HCT116 (cell line): Measurements from ENCODE around the gene FAM163B. TPM values are rescaled to one million over a fixed set of nuclear protein-coding genes. Genes with fewer than 3 reads are reported as not detected.

Experiments used
- ATAC-seq: fragments of 200-7000 bp; cut with Tn5 transposase; 2 replicates; pipeline ENCODE4 v1.9.1; 2020; ENCODE audit warnings: mild to moderate bottlenecking, moderate library complexity
- BruUV-seq: library from RNA; stranded (reverse); fragments of 400-500 nt; replicated peaks from 2 replicates; lab custom pipeline; 2021; lab: Mats Ljungman, UMichigan
- CTCF ChIA-PET: fragments of 300-600 bp; sonication (Branson Sonifier 250); formaldehyde crosslinking; loops from one replicate; lab custom pipeline; 2021; ENCODE audit warnings: antibody characterized with exemption; lab: Charles Lee
- POLR2A ChIA-PET: fragments of 300-600, 350-600 bp; sonication (Branson Sonifier 250); formaldehyde crosslinking; loops from one replicate; lab custom pipeline; 2021; ENCODE audit warnings: antibody characterized with exemption; lab: Charles Lee
- RAD21 ChIA-PET, 2 experiments: fragments of 300-600 bp; sonication (Branson Sonifier 250); formaldehyde crosslinking; loops; one replicate each; lab custom pipeline; 2023; ENCODE audit warnings: low total read pairs in 2 of 2; ENCODE audit not compliant: uncharacterized antibody in 2 of 2, unreplicated experiment in 2 of 2, low non-redundant PET in 1 of 2; lab: Charles Lee
- DNase-seq: peaks from one replicate; pipeline ENCODE4 v3.0.0-alpha.2; 2010; ENCODE audit warnings: low read depth, low spot score
- H2AFZ ChIP-seq: fragments of 200-600 bp; shearing (Covaris generic), sonication (generic); 2 replicates; pipeline ENCODE4 v1.6.1; 2017; ENCODE audit warnings: low read depth, mixed run types, mixed read lengths, antibody characterized with exemption, low read length; ENCODE audit not compliant: poor library complexity, severe bottlenecking
- H3K27ac ChIP-seq: 2 replicates; pipeline ENCODE4 v1.5.1; 2012; ENCODE audit warnings: low read depth, low read length
- H3K27me3 ChIP-seq: fragments of 200-600 bp; sonication (generic); 2 replicates; pipeline ENCODE4 v1.6.1; 2016; ENCODE audit warnings: mixed run types, low read length, mixed read lengths; ENCODE audit not compliant: insufficient read depth
- H3K36me3 ChIP-seq, 2 experiments: fragments of 200-500 bp in 1 of 2; fragments of 200-600 bp in 1 of 2; sonication (Bioruptor generic) in 1 of 2; sonication (generic) in 1 of 2; 2 replicates each; pipeline versions ENCODE4 v1.5.1 to v1.6.1; 2014 to 2016; ENCODE audit warnings: low read length in 2 of 2, inconsistent platforms in 1 of 2, mixed read lengths in 1 of 2, mixed run types in 1 of 2; ENCODE audit not compliant: insufficient read depth in 2 of 2, control insufficient read depth in 1 of 2
- H3K4me1 ChIP-seq, 2 experiments: fragments of 200-600 bp in 1 of 2; sonication (generic) in 1 of 2; 2 replicates each; pipeline versions ENCODE4 v1.5.1 to v1.6.1; 2012 to 2017; ENCODE audit warnings: low read length in 2 of 2, inconsistent platforms in 1 of 2, mild to moderate bottlenecking in 1 of 2, mixed read lengths in 1 of 2, mixed run types in 1 of 2, moderate library complexity in 1 of 2; ENCODE audit not compliant: insufficient read depth in 2 of 2, control insufficient read depth in 1 of 2
- H3K4me2 ChIP-seq: fragments of 200-600 bp; sonication (generic); 2 replicates; pipeline ENCODE4 v1.6.1; 2017; ENCODE audit warnings: mixed run types, low read length, mixed read lengths
- H3K4me3 ChIP-seq, 2 experiments: fragments of 200-600 bp in 1 of 2; sonication (generic) in 1 of 2; replicated peaks in 1 of 2; 2 replicates each; pipeline ENCODE4 v1.5.1; 2011 to 2016; ENCODE audit warnings: low read length in 2 of 2, control low read depth in 1 of 2, low read depth in 1 of 2, mild to moderate bottlenecking in 1 of 2, mixed read lengths in 1 of 2, mixed run types in 1 of 2
- H3K79me2 ChIP-seq: fragments of 200-600 bp; sonication (generic); 2 replicates; pipeline ENCODE4 v1.6.1; 2017; ENCODE audit warnings: mild to moderate bottlenecking, mixed run types, low read length, moderate library complexity, mixed read lengths; ENCODE audit not compliant: insufficient read depth
- H3K9ac ChIP-seq: fragments of 200-600 bp; sonication (generic); 2 replicates; pipeline ENCODE4 v1.6.1; 2016; ENCODE audit warnings: low read length, mixed read lengths
- H3K9me2 ChIP-seq: fragments of 200-600 bp; sonication (generic), shearing (Covaris generic); 2 replicates; pipeline ENCODE4 v1.6.1; 2017; ENCODE audit warnings: mixed run types, mild to moderate bottlenecking, moderate library complexity; ENCODE audit not compliant: insufficient read depth
- H3K9me3 ChIP-seq, 2 experiments: fragments of 200-500 bp in 1 of 2; fragments of 200-600 bp in 1 of 2; sonication (Bioruptor generic) in 1 of 2; sonication (generic) in 1 of 2; 2 replicates each; pipeline ENCODE4 v1.6.1; 2014 to 2017; ENCODE audit warnings: low read length in 2 of 2, mixed read lengths in 2 of 2, inconsistent platforms in 1 of 2, low read depth in 1 of 2, mild to moderate bottlenecking in 1 of 2, mixed run types in 1 of 2, moderate library complexity in 1 of 2; ENCODE audit not compliant: control insufficient read depth in 1 of 2, insufficient read depth in 1 of 2
- H4K20me1 ChIP-seq: fragments of 200-600 bp; sonication (generic), shearing (Covaris generic); 2 replicates; pipeline ENCODE4 v1.6.1; 2017; ENCODE audit warnings: mixed run types, mild to moderate bottlenecking, moderate library complexity; ENCODE audit not compliant: insufficient read depth
- CBX3 ChIP-seq: IDR thresholded peaks from 2 replicates; pipeline ENCODE4 v1.6.1; 2012; ENCODE audit warnings: low read depth
- ELF1 ChIP-seq: IDR thresholded peaks from 2 replicates; pipeline ENCODE4 v1.6.1; 2012; ENCODE audit warnings: low read depth, borderline replicate concordance
- EZH2phosphoT487 ChIP-seq: fragments of 200-600 bp; IDR thresholded peaks from 2 replicates; pipeline ENCODE4 v1.6.1; 2018; ENCODE audit warnings: antibody characterized with exemption, borderline replicate concordance
- FOSL1 ChIP-seq: IDR thresholded peaks from 2 replicates; pipeline ENCODE4 v1.6.1; 2012; ENCODE audit warnings: low read depth
- JUND ChIP-seq: IDR thresholded peaks from 2 replicates; pipeline ENCODE4 v1.6.1; 2012
- MAX ChIP-seq: IDR thresholded peaks from 2 replicates; pipeline ENCODE4 v1.6.1; 2012
- POLR2A ChIP-seq: IDR thresholded peaks from 2 replicates; pipeline ENCODE4 v1.7.0; 2011; ENCODE audit warnings: borderline replicate concordance; ENCODE audit not compliant: insufficient read depth, insufficient read length; ENCODE audit errors: extremely low read depth
- RAD21 ChIP-seq: IDR thresholded peaks from 2 replicates; pipeline ENCODE4 v1.6.1; 2012; ENCODE audit warnings: low read depth, mild to moderate bottlenecking
- SP1 ChIP-seq: IDR thresholded peaks from 2 replicates; pipeline ENCODE4 v1.6.1; 2012; ENCODE audit warnings: low read depth
- TCF7L2 ChIP-seq: IDR thresholded peaks from 2 replicates; pipeline ENCODE4 v1.7.0; 2011; ENCODE audit warnings: borderline replicate concordance, inconsistent platforms; ENCODE audit not compliant: insufficient read depth, insufficient read length; ENCODE audit errors: extremely low read depth
- ZBTB33 ChIP-seq: IDR thresholded peaks from 2 replicates; pipeline ENCODE4 v1.6.1; 2011; ENCODE audit warnings: mild to moderate bottlenecking, low read length, moderate library complexity; ENCODE audit not compliant: insufficient replicate concordance; ENCODE audit errors: extremely low read depth
- intact Hi-C: fragments of 100-400 bp; cut with micrococcal nuclease; formaldehyde crosslinking; loops from 2 replicates; pipeline ENCODE4 v1.10.0; 2022
- total RNA-seq: library from RNA; stranded (reverse); gene quantifications from one replicate; pipeline ENCODE4 v1.2.1, GENCODE V29; 2021; ENCODE audit not compliant: unreplicated experiment

FAM163B gene
- total RNA-seq, 1 experiment from 2014 or later: not detected

- no peak overlapping the region for H3K27ac ChIP-seq
- no peaks in the 10 kb centered on the region for H3K79me2 ChIP-seq
- no peak overlapping the region for H3K4me2 ChIP-seq
- no peaks in the 10 kb centered on the region for H3K27me3 ChIP-seq
- DNase-seq: no peak
- ATAC-seq: no peak
- intact Hi-C loops: no loop called here
- no TSS peak for BruUV-seq
- H3K4me1 ChIP-seq: no peaks in the 10 kb centered on the region
- TF ChIP-seq FOSL1 (no peak), POLR2A (no peak), TCF7L2 (no peak), ELF1 (no peak), RAD21 (no peak), JUND (no peak), MAX (no peak), SP1 (no peak), ZBTB33 (no peak), EZH2phosphoT487 (no peak), CBX3 (no peak)
- ChIA-PET CTCF (no interaction called here), POLR2A (no interaction called here), RAD21 (no interaction called here)
- no peak overlapping the region for H3K4me3 ChIP-seq
- H3K9me2 ChIP-seq: no peaks in the 10 kb centered on the region
- H2AFZ ChIP-seq: no peak overlapping the region
- no peaks in the 10 kb centered on the region for H3K36me3 ChIP-seq
- no peaks in the 10 kb centered on the region for H4K20me1 ChIP-seq
- no peaks in the 10 kb centered on the region for H3K9me3 ChIP-seq
- H3K9ac ChIP-seq: no peak overlapping the region
These were observed 31.5 kb downstream of the FAM163B start for GRCh38 chr9:133577737-133578112.
